Frontal cortex (tissue), 4 donors: ENCODE measurements around the gene GPS1. TPM values are rescaled to one million over a fixed set of nuclear protein-coding genes. Genes with fewer than 3 reads are reported as not detected.

ENCODE experiments used
- DNase-seq, 2 donors: peaks; one replicate each; pipeline ENCODE4 v3.0.0; 2012; ENCODE audit warnings: low spot score in 2 of 2
- FAIRE-seq: peaks from 2 replicates; lab custom pipeline; 2012; peaks lifted over from hg19 to GRCh38; lab: Jason Lieb, UNC
- total RNA-seq: library from RNA; depleted of rRNA; stranded (reverse); fragments of >200 nt; gene quantifications from one replicate; pipeline ENCODE4 v1.2.3, GENCODE V29; 2014
- donor health status: control.
- donor health status: control.
- donor health status: control.

The GPS1 gene
- total RNA-seq, 1 donor from 2014 or later = 73.8 TPM

DNA sequence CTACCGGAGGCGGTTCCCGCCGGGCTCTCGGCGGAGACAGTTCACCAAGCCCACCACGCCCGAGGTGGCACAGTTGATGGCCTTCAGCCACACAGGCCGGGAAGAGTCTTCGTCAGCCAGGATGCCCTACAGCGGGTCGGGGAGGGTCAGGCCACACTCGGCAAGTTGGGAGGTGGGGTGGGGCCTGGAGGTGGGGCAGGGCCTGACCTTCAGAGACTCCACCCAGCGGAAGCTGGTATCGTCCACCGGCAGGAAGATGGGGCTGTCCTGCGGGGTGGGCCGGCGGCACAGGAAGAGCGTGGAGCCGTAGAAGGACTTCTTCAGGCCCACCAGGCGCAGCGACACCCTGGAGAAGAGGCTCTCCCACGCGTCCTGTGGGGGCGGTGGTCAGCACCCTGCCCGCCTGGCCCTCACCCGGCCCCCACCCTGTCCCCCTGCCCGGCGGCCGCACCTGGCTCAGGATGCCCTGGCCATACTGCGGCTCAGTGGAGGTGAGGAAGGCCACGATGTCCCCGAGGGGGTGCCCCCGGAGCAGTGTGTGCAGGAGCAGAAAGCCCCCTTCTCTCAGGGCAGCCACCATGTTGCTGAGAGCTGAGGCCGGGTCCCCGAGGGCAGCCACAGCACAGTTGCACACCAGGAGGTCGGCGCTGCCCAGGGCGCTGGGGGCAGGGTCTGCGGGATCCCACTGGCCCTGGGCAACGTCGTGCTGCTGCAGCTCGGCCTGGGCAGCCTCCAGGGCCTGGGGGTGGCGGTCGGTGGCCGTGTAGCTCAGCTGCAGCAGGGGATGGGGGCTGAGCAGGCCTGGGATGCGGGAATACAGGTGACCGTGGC lies 33.5 kb downstream of the GPS1 start:
- FAIRE-seq (no peak), DNase-seq (no peak)

DNA sequence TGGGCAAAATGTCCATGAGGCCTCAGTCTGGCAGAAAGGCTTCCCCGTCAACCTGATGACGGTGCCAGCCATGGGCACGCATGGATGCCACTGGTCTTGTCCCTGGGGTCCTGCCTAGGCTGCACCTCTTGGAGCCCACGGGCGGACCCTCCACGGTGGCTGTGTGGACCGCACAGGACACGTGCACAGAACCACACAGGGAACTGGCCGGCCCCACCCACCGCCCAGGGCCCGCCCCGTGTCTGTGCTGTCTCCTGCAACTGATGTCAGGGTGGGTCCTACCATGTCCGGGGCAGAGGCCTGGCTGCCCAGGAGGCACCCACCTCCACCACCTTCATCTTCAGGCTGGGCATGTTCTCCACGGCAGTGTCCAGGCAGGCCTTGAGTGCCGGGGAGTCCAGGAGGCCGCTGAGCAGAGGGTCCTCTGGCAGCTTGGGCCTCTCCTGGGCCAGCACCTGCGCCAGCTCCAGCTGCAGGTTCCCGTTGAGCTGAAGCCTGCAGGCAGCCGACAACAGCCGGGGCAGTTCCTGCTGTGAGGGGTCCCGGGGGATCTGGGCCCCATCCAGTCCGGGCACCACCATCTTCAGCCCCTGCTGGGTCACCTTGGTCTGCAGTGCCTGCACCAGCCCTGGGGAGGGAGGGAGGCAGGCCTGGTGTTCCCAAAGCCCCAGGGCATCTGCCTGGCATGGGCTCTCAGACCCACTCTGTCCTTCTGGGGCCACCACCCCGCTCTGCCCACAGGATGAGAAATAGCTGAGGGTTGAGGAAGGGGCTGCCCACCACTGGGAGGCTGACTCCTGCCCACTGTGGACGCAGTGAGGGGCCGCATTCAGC lies 34.5 kb downstream of the GPS1 start:
- FAIRE-seq (no peak), DNase-seq (no peak)

DNA sequence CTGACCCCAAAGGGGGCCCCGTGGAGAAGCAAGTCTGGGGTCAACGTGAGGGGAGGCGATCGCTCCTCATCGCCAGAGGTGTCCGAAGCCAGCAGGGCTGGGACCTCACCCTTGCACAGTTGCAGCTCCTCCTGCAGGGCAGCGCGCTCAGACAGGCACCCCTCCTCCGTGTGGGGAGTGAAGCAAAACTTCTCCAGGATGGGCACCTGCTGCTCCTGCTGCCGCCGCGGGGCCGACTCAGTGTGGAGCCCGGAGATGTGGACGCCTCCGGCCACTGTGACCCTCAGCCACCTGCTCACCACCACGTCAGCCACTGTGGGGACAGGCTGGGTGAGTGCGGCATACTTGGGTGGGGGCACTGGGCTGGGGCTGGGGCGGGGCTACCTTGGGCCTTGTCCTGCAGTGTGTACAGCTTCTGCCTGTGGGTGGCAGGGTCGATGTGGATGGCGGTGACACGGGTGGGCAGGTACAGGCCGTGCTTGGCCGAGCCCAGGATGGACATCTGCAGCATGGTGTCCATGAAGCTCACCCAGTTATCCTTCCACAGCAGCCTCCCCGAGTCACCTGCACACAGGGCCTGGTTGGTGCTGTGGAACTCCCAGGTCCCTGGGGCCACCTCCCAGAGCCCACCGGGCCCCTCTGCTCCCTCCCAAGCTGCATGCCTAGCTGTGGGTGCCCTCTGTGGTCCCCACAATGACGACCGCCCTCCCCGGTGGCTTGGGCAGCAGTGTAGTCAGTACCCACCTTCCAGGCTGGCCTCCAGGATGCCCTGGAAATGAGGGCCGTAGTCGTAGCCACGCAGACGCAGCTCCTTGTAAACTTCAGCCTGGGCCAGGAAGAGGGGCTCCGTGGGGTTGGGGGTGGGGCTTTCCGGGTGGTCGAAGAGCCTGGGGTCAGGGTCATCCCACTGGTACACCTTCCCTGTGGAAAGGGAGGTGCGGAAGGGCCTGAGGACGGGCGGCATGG lies 35.5 kb downstream of the GPS1 start:
- no peak for DNase-seq
- FAIRE-seq = no peak

DNA sequence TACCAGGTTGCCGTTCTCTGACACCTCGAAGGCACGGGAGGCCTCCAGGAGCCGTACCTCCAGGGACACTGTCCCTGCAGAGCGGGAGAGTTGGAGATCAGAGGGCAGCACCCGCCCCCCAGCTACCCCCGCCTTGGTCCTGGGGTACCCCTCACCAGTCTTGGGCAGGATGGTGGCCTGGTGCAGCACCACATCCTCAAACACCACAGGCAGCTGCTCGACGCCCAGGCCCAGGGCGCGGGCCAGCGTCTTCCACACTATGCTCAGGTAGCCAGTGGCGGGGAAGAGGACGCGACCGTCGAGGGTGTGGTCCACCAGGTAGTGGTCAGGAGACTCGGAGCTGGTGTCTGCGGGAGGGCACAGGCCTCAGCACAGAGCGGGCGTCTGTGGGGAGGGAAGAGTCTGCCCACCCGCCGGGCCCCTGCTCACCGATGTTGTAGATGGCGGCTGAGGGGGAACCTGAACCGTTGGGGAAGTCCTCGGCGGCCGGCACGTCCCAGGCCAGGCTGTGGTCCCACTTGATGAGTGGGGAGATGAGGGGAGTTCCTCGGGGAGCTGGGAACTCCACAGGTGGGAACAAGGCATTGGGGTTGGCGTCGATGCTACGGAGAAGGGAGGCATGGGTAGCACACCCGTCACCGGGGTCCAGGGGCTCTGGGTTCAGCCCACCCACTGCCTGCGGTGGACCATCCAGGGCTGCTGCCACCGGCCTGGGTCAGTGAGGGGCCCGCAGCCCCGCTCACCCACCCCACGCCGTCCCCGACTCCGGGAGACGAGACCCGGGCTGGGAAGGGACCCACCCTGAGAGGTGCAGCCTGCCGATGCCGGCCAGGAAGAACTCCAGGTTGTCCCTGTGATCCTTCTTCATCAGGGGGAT lies 36.5 kb downstream of the GPS1 start:
- FAIRE-seq = no peak
- no peak for DNase-seq

DNA sequence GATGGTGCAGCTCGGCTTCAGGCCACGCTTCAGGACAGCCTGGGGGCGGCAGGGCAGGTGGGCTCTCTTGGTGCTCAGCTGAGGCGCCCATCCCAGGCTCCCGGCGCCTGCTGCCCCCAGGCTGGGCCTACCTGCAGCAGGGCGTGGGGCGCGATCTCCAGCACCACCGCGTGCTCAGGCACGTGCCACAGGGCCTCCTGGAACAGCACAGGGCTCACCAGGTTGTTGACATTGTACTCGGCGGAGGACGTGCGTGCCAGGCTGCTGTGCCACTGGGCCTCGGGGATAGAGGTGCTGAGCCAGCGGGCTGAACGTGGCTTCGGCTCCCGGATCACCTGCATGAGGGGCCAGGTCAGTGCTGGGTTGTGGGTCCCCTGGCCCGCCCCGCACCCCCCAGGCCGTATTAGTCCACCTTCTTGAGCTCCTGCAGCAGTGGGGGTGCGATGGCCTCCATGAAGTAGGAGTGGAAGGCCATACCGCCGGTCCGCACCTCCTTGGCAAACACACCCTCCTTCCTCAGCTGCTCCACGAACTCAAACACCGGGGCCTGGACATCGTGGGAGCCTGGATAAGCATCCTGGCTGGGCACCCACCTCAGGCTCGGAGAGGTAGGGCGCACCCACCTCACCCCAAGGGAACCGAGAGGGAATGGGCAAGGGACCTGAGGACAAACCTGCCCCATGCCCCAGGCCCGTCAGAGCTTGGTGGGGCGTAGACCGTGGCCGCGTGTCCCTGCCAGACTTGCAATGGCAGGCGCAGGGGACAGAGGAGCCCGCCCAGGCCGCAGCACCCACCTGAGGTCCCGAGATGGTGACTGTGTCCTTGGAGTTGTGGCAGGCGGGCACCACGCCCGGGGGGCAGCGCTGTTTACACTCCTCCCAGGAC lies 37.4 kb downstream of the GPS1 start:
- FAIRE-seq (no peak), DNase-seq (no peak)

DNA sequence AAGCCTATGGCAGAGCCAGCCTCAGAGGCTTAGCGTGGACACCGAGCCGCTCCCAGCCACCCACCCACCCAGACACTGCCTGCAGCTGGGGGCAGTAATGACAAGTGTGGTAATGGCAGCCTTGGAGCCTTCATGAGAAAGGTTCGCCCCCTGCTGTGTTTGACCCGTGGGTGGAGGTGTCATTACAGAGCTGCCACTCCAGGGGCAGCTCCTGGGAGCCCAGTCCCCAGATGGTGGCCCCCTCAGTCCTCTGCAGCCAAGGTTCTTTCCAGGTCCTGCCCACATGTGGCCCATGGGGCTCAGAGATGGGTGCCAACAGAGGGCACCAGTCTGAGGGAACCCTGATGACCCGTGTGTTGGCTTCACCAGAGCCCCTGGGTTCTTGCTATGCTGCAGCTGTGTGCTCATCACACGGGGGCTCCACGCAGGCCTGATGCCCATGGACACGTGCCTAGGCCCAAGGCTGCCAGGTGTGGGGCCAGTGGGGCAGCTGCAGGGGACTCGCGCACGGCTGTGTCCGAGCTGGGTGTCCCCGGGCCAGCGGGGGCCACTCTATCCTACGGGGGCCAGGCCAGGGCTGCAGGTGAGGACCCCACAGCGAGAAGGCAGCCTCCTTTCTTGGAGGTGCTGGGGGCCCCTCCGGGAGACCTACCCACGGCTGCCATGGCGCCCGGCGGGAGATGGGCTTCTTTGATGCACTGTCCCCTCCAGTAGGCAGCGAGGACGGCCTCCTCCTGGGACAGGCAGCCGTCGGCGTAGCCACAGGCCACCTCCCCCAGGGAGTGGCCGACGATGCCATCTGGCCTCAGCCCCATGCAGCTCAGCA lies 38.2 kb downstream of the GPS1 start:
- no peak for FAIRE-seq
- no peak for DNase-seq

DNA sequence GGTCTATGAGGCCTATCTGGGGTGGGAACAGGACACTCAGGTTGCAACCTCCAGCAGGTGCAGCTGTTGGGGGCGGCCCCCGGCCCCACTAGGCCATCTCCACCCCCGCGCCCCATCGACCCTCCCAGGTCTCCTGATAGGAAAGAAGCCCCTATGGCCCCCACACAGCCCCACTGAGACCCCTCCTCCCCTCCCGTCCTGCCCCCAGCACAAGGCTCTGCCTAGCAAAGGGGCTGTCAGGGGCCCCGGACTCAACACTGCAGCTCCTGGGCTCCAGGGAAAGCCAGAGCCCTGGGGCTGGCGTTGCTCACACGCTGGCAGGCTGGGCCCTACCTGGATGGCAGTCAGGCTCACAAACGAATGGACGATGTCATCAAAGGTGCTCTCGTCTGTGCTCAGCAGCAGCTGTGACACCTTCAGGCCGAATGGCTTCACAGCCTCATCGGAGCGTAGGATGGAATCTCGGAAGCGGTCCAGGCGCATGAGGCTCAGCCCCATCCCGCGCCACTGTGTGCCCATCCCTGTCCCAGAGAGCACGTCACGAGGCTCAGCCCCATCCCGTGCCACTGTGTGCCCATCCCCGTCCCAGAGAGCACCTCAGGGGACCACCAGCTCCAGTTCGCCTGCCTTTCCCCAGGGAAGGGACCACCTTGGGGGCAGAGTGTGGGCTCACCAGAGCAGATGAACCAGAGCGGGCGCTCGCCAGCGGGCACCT lies 39.0 kb downstream of the GPS1 start:
- FAIRE-seq (no peak), DNase-seq (no peak)

DNA sequence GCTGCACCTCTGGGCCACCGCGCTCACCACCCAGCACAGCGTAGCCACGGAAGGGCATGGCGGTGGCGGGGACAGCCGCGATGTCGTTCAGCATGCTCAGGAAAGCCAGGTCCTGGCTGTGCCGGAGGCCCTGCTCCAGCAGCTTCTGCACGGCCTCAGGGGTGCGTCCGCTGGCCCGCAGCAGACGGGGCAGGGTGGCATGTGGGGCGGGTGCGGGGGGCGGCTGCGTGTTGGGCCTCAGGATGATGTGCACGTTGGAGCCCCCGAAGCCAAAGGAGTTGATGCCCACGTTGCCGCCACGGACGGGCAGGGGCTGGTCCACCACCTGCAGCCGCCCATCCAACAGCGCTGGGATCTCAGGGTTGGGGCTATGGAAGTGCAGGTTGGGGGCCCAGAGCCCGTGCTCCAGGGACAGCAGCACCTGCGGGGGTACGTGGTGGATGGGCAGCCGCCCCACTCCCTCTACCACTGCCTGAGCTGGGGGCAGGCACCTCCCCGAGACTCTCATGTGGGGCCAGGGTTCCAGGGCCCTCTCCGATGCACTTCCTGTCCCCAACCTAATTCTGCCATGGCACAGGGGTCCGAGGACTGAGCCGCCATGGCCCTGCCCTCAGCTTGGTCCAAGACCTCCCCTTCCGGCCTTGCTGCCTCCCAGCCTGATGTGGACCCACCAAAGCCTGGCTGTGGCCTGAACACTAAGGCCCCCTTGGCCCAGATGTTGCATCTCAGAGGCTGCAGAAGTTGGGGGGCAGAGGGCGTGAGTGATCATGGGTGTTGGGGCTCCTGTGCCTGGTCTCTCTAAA lies 39.8 kb downstream of the GPS1 start:
- no peak for FAIRE-seq
- no peak for DNase-seq

DNA sequence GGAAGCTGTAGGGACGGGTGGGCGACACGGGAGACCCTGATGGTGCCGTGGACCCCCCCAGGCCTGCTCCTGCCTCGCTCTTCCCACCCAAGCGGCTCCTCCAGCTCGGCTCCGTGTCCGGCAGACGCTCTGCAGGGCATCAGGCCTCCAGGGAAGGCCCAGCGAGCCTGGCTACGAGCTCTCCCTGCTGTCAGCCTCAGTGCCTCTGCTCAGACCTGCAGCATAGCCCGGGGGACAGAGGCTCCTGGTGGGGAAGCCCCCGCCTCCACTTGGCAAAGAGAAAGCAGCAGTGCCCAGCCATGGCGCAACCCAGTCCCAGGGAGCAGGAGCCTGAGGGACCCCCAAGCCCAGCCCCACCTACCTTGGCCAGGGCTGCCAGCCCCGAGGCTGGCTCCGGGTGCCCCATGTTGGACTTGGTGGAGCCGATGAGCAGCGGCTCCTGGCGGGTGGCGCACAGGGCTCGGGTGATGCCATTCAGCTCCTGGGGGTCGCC lies 40.4 kb downstream of the GPS1 start:
- DNase-seq (no peak), FAIRE-seq (no peak)

DNA sequence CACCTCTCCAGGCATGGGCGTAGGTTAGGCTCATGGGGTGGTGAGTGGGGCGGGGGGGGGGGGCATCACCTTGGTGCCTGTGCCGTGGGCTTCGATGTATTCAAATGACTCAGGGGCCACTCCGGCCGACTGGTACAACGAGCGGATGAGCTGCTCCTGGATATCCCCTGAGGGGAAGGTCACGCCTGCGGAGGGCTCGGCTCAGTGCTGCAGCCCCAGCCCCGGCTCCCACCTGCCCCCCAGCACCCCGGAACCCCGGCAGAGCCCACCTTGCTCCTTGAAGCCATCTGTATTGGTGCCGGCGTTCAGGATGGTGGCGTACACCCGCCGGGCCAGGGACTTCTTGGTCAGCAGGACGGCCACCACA lies 40.9 kb downstream of the GPS1 start:
- no peak for FAIRE-seq
- no peak for DNase-seq

DNA sequence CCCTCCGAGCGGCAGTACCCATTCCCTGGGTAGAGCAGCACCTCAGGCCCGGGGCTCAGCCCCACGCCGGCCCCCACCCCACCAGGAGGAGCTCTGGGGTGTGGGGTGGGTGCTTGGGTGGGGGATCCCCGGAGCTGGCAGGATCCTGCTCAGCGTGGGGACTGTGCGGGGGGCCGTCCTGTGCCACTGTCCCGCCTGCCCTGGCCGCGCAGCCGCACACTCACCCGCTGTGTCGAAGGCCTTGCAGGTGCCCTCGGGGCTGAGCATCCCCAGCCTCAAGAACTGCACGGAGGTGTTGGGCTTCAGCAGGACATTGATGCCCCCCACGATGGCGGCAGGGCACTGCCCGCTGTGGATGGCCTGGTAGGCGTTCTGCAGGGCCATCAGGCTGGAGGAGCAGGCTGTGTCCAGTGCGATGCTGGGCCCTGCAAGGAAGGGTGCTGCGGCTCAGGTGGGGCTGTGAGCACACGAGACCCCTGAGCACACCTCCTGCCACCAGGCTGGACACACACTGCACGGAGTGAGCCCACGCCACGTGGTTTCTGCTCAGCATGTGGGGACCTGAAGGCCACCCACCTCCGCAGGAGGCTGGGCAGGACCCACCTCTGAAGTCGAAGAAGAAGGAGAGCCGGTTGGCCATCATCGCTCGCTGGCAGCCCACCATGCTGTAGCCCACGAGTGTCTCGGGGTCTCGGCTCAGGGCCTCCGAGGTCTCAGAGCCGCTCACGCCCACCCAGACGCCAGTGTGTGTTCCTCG lies 41.5 kb downstream of the GPS1 start:
- FAIRE-seq (no peak), DNase-seq (no peak)

DNA sequence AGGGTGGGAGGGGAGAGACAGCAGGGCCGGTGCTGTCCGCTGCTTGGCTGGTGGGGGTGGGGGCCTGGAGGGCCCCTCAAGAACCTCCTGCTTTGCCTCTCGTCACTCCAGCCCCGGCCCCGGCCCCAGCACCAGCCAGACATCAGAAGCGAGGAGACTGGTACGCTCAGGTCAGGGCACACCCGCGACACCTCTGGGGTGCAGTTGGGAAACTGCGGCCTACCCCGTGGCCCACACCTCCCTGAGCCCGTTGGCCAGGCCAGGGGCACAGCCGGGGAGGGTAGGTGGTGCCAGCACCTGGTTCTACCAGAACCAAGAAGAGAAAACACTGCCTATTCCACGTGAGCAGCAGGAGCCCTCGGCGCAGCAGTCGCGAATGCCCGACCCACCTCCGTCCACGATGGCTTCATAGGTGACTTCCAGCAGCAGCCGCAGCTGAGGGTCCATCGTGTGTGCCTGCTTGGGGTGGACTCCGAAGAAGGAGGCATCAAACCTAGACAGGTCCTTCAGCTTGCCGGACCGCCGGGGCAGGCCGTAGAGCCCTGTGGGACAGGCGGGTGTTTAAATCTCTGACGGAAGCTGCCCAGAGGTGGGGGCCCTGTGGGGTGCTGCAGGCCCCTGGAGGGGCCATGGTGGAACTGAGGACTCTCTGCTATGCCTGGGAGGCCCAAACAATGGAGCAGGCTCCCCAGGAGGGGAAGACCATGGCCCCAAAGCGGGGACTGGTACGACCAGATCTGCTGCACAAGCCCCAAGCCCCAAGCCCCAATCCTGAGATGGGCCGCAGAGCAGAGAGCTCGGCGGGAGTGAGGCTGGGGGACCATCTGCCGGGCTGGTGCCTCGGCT lies 43.5 kb downstream of the GPS1 start:
- DNase-seq = no peak
- no peak for FAIRE-seq

DNA sequence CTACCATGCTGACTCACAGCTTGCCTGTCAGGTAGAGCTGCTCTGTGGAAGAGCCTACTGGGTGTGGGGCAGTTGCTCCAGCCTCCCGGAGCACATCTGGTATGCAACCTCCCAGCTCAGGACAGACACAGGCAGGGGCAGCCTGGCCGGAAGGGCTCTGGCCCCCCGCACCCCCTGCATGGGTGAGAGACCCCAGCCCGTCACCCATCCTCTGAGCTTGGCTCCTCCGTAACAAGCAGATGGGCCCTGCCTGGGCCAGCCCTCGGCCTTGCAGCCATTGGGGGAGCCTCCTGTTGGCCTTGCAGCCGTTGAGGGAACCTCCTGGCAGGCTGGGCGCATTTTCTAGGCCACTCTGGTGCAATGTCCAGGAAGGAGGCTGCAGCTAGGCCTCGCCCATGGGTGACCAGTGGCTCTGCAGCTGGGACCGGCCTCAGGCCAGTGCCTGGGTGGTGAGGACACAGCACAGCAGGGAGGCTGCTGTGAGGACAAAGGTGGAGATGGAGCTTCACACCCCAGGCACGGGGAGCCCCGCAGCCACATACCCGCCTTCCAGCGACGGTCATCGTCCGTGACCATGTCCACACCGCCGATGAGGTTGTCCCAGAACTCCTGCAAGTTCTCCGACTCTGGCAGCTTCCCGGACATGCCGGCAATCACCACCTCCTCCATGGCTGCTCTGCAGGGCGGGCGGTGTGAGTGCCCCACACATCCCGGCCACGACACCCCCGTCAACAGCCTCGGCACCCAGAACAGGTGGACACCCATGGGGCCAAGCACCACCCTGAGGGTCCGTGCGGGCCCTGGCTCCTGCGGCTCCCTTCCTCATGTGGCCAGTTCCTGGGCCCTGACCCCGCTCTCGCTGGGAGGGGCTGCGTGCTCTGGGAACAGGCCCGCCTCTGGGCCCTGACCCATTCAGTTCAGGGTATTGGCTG lies 44.3 kb downstream of the GPS1 start:
- FAIRE-seq (no peak), DNase-seq (no peak)
